Measurements from ENCODE around the gene MCCD1.
"Not testable (repeated sequence)": the region's sequence is repeated elsewhere in the genome, so short reads cannot be mapped to it uniquely, and the experiment has no call there.

Gene MCCD1

GRCh38 chr6:31480574-31480973 is 48.2 kb upstream of the MCCD1 start:
- Histone ChIP-seq H2AFZ (ENCODE audit: low read depth, low read length, severe bottlenecking) (no peak overlapping the region), H3K79me2 (ENCODE audit: insufficient read depth, low read length) (no peaks in the 10 kb centered on the region), H3K9ac (ENCODE audit: low read length) (no peak overlapping the region), H3K27me3 (ENCODE audit: low read length) (no peaks in the 10 kb centered on the region), H4K20me1 (ENCODE audit: low read depth, low read length) (0 out of 2 replicates have a peak, but pooled peaks cover 3% of the 10 kb centered on the region), H3F3A (ENCODE audit: insufficient read depth) (no peaks in the 10 kb centered on the region), H3K4me3 (ENCODE audit: insufficient read depth, low read length, poor library complexity, severe bottlenecking) (no peak overlapping the region), H3K27ac (ENCODE audit: low read depth, low read length) (no peak overlapping the region), H3K4me2 (ENCODE audit: low read depth, low read length, poor library complexity, severe bottlenecking) (no peak overlapping the region), H3K9me3 (ENCODE audit: insufficient read depth, low read length) (no peaks in the 10 kb centered on the region), H3K36me3 (ENCODE audit: low read length) (no peaks in the 10 kb centered on the region), H3K9me2 (replicated peaks; ENCODE audit: insufficient read depth, low read length) (no peaks in the 10 kb centered on the region)
- TF ChIP-seq CTCF (IDR thresholded peaks at IDR 0.05; ENCODE audit: insufficient read depth, low read length, poor library complexity, severe bottlenecking) (no peak), EZH2phosphoT487 (conservative IDR thresholded peaks at IDR 0.05; ENCODE audit: low read length) (no peak)

- no peaks in the 10 kb centered on the region for H3K36me3 ChIP-seq (ENCODE audit: low read length)
- no peaks in the 10 kb centered on the region for H3K9me2 ChIP-seq (replicated peaks; ENCODE audit: insufficient read depth, low read length)
- no peaks in the 10 kb centered on the region for H3F3A ChIP-seq (ENCODE audit: insufficient read depth)
- no peaks in the 10 kb centered on the region for H3K79me2 ChIP-seq (ENCODE audit: insufficient read depth, low read length)
- no peak overlapping the region for H3K4me3 ChIP-seq (ENCODE audit: insufficient read depth, low read length, poor library complexity, severe bottlenecking)
- H2AFZ ChIP-seq (ENCODE audit: low read depth, low read length, severe bottlenecking): no peak overlapping the region
- 0 out of 2 replicates have a peak, but pooled peaks cover 3% of the 10 kb centered on the region for H4K20me1 ChIP-seq (ENCODE audit: low read depth, low read length)
- H3K4me2 ChIP-seq (ENCODE audit: low read depth, low read length, poor library complexity, severe bottlenecking): no peak overlapping the region
- H3K27ac ChIP-seq (ENCODE audit: low read depth, low read length): no peak overlapping the region
- no peaks in the 10 kb centered on the region for H3K9me3 ChIP-seq (ENCODE audit: insufficient read depth, low read length)
- no peak overlapping the region for H3K9ac ChIP-seq (ENCODE audit: low read length)
- TF ChIP-seq EZH2phosphoT487 (conservative IDR thresholded peaks at IDR 0.05; ENCODE audit: low read length) (no peak), CTCF (IDR thresholded peaks at IDR 0.05; ENCODE audit: insufficient read depth, low read length, poor library complexity, severe bottlenecking) (no peak)
- no peaks in the 10 kb centered on the region for H3K27me3 ChIP-seq (ENCODE audit: low read length)
These were observed 45.4 kb upstream of the MCCD1 start for GRCh38 chr6:31483392-31483791.

- H3K4me2 ChIP-seq (ENCODE audit: low read depth, low read length, poor library complexity, severe bottlenecking): no peak overlapping the region
- H3F3A ChIP-seq (ENCODE audit: insufficient read depth): no peaks in the 10 kb centered on the region
- no peaks in the 10 kb centered on the region for H3K9me3 ChIP-seq (ENCODE audit: insufficient read depth, low read length)
- H3K9me2 ChIP-seq (replicated peaks; ENCODE audit: insufficient read depth, low read length): no peaks in the 10 kb centered on the region
- H3K4me3 ChIP-seq (ENCODE audit: insufficient read depth, low read length, poor library complexity, severe bottlenecking): no peak overlapping the region
- no peaks in the 10 kb centered on the region for H3K36me3 ChIP-seq (ENCODE audit: low read length)
- TF ChIP-seq CTCF (IDR thresholded peaks at IDR 0.05; ENCODE audit: insufficient read depth, low read length, poor library complexity, severe bottlenecking) (no peak), EZH2phosphoT487 (conservative IDR thresholded peaks at IDR 0.05; ENCODE audit: low read length) (no peak)
- H4K20me1 ChIP-seq (ENCODE audit: low read depth, low read length): 0 out of 2 replicates have a peak, but pooled peaks cover 3% of the 10 kb centered on the region
- H3K79me2 ChIP-seq (ENCODE audit: insufficient read depth, low read length): 0 out of 2 replicates have a peak, but pooled peaks cover under 1% of the 10 kb centered on the region
- H2AFZ ChIP-seq (ENCODE audit: low read depth, low read length, severe bottlenecking): no peak overlapping the region
- no peak overlapping the region for H3K9ac ChIP-seq (ENCODE audit: low read length)
- no peaks in the 10 kb centered on the region for H3K27me3 ChIP-seq (ENCODE audit: low read length)
- no peak overlapping the region for H3K27ac ChIP-seq (ENCODE audit: low read depth, low read length)
These were observed 43.7 kb upstream of the MCCD1 start for GRCh38 chr6:31485055-31485454.

- 0 out of 2 replicates have a peak, but pooled peaks cover 11% of the 10 kb centered on the region for H3K79me2 ChIP-seq (ENCODE audit: insufficient read depth, low read length)
- H2AFZ ChIP-seq (ENCODE audit: low read depth, low read length, severe bottlenecking); H3K27ac ChIP-seq (ENCODE audit: low read depth, low read length); H3K9me3 ChIP-seq (ENCODE audit: insufficient read depth, low read length); H3K4me3 ChIP-seq (ENCODE audit: insufficient read depth, low read length, poor library complexity, severe bottlenecking); H4K20me1 ChIP-seq (ENCODE audit: low read depth, low read length); H3F3A ChIP-seq (ENCODE audit: insufficient read depth); H3K9me2 ChIP-seq (replicated peaks; ENCODE audit: insufficient read depth, low read length); H3K27me3 ChIP-seq (ENCODE audit: low read length); H3K9ac ChIP-seq (ENCODE audit: low read length); H3K4me2 ChIP-seq (ENCODE audit: low read depth, low read length, poor library complexity, severe bottlenecking); H3K36me3 ChIP-seq (ENCODE audit: low read length): not testable (repeated sequence)
These were observed 42.5 kb upstream of the MCCD1 start for GRCh38 chr6:31486065-31486837.

GRCh38 chr6:31487674-31488073 is 41.1 kb upstream of the MCCD1 start:
- H3K4me3 ChIP-seq (ENCODE audit: insufficient read depth, low read length, poor library complexity, severe bottlenecking); H4K20me1 ChIP-seq (ENCODE audit: low read depth, low read length); H3K9ac ChIP-seq (ENCODE audit: low read length); H3K9me3 ChIP-seq (ENCODE audit: insufficient read depth, low read length); H3F3A ChIP-seq (ENCODE audit: insufficient read depth); H3K27me3 ChIP-seq (ENCODE audit: low read length); H3K36me3 ChIP-seq (ENCODE audit: low read length); H3K27ac ChIP-seq (ENCODE audit: low read depth, low read length); H3K4me2 ChIP-seq (ENCODE audit: low read depth, low read length, poor library complexity, severe bottlenecking); H3K9me2 ChIP-seq (replicated peaks; ENCODE audit: insufficient read depth, low read length); H2AFZ ChIP-seq (ENCODE audit: low read depth, low read length, severe bottlenecking): not testable (repeated sequence)
- peaks cover 16% of the 10 kb centered on the region; the same call in 1 of the 2 replicates for H3K79me2 ChIP-seq (ENCODE audit: insufficient read depth, low read length)

Measured in SU-DHL-6 (cell line).